GM19372 (cell line): ENCODE results near the gene NRXN3.

Experiments used
- ATAC-seq: cut with Tn5 transposase; IDR thresholded peaks from one replicate; pipeline ENCODE4 v1.9.1; 2021; ENCODE audit warnings: mild to moderate bottlenecking, low read depth, moderate library complexity; ENCODE audit not compliant: unreplicated experiment

The NRXN3 gene

GRCh38 chr14:79580414-79580813 lies 1410.2 kb downstream of the NRXN3 start:
- no peak for ATAC-seq

- ATAC-seq = no peak
These were observed 1410.7 kb downstream of the NRXN3 start for GRCh38 chr14:79580906-79581305.

- ATAC-seq = no peak
These were observed 1411.9 kb downstream of the NRXN3 start for GRCh38 chr14:79581912-79582576.

GRCh38 chr14:79583738-79584408 lies 1413.7 kb downstream of the NRXN3 start:
- no peak for ATAC-seq

GRCh38 chr14:79584679-79585078 lies 1414.5 kb downstream of the NRXN3 start:
- ATAC-seq = no peak

- no peak for ATAC-seq
These were observed 1415.7 kb downstream of the NRXN3 start for GRCh38 chr14:79585845-79586244.

- ATAC-seq = no peak
These were observed 1416.2 kb downstream of the NRXN3 start for GRCh38 chr14:79586416-79586815.

- no peak for ATAC-seq
These were observed 1416.9 kb downstream of the NRXN3 start for GRCh38 chr14:79586989-79587598.

GRCh38 chr14:79587875-79588274 lies 1417.7 kb downstream of the NRXN3 start:
- no peak for ATAC-seq

GRCh38 chr14:79588398-79588797 lies 1418.2 kb downstream of the NRXN3 start:
- ATAC-seq = no peak

GRCh38 chr14:79596551-79596950 lies 1426.4 kb downstream of the NRXN3 start:
- ATAC-seq = no peak

GRCh38 chr14:79597566-79597965 lies 1427.4 kb downstream of the NRXN3 start:
- ATAC-seq = no peak

- no peak for ATAC-seq
These were observed 1428.2 kb downstream of the NRXN3 start for GRCh38 chr14:79598339-79598738.

- ATAC-seq = no peak
These were observed 1429.1 kb downstream of the NRXN3 start for GRCh38 chr14:79599239-79599638.

- no peak for ATAC-seq
These were observed 1430.2 kb downstream of the NRXN3 start for GRCh38 chr14:79600406-79600805.

GRCh38 chr14:79601579-79601978 lies 1431.4 kb downstream of the NRXN3 start:
- no peak for ATAC-seq

- no peak for ATAC-seq
These were observed 1431.9 kb downstream of the NRXN3 start for GRCh38 chr14:79602045-79602444.

GRCh38 chr14:79602742-79603141 lies 1432.6 kb downstream of the NRXN3 start:
- ATAC-seq = no peak

- no peak for ATAC-seq
These were observed 1435.7 kb downstream of the NRXN3 start for GRCh38 chr14:79605849-79606248.

GRCh38 chr14:79608446-79608845 lies 1438.3 kb downstream of the NRXN3 start:
- ATAC-seq = no peak

- no peak for ATAC-seq
These were observed 1443.5 kb downstream of the NRXN3 start for GRCh38 chr14:79613625-79614024.

GRCh38 chr14:79614448-79614847 lies 1444.3 kb downstream of the NRXN3 start:
- no peak for ATAC-seq
